Tibial nerve (tissue), 4 donors: ENCODE data around the gene DLX5.

Source experiments
- CTCF ChIP-seq, 5 experiments: fragments of 200-600 bp in 3 of 5; fragments of 450-650 bp in 2 of 5; sonication (generic) in 3 of 5; IDR thresholded peaks; one replicate each; pipeline ENCODE4 v1.5.1; 2016 to 2019; ENCODE audit warnings: antibody characterized with exemption in 5 of 5, mild to moderate bottlenecking in 3 of 5, moderate library complexity in 2 of 5
- EP300 ChIP-seq, 2 donors: sonication (generic); formaldehyde crosslinking; IDR thresholded peaks; one replicate each; pipeline ENCODE4 v1.6.1; 2017; ENCODE audit warnings: antibody characterized with exemption in 2 of 2, mild to moderate bottlenecking in 1 of 2
- POLR2A ChIP-seq, 2 donors: fragments of 450-650 bp; IDR thresholded peaks; one replicate each; pipeline ENCODE4 v1.6.1; 2017; ENCODE audit warnings: antibody characterized with exemption in 2 of 2, mild to moderate bottlenecking in 2 of 2, moderate library complexity in 2 of 2

- TF ChIP-seq EP300 (IDR thresholded peaks at IDR 0.05): no peak
- TF ChIP-seq CTCF (IDR thresholded peaks at IDR 0.05): no peak
- no peak for TF ChIP-seq POLR2A (IDR thresholded peaks at IDR 0.05)
These were observed 34.7 kb downstream of the DLX5 start for GRCh38 chr7:96989859-96990317.
